Keratinocyte (primary cell): ENCODE data around the gene OR5K2. TPM values are rescaled to one million over a fixed set of nuclear protein-coding genes. Genes with fewer than 3 reads are reported as not detected.

Experiments
- DNase-seq: peaks from one replicate; pipeline ENCODE4 v3.0.0-alpha.2; 2011; ENCODE audit warnings: low read depth, missing footprints, low spot score
- FAIRE-seq: peaks from 2 replicates; lab custom pipeline; 2011; peaks lifted over from hg19 to GRCh38; lab: Jason Lieb, UNC
- H2AFZ ChIP-seq: 2 replicates; pipeline ENCODE4 v1.6.0; 2012; ENCODE audit warnings: low read length, control low read depth, inconsistent platforms; ENCODE audit not compliant: control insufficient read depth
- H3K27ac ChIP-seq: 2 replicates; pipeline ENCODE4 v1.5.1; 2011; ENCODE audit warnings: low read length; ENCODE audit not compliant: control insufficient read depth, insufficient read depth
- H3K27me3 ChIP-seq: 3 replicates; pipeline ENCODE4 v1.6.0; 2011; ENCODE audit warnings: low read length; ENCODE audit not compliant: control insufficient read depth, insufficient read depth; ENCODE audit errors: extremely low read depth
- H3K36me3 ChIP-seq, 2 experiments: 2 replicates in 1 of 2; 3 replicates in 1 of 2; pipeline ENCODE4 v1.5.1; 2011; ENCODE audit warnings: low read length in 2 of 2, mild to moderate bottlenecking in 1 of 2; ENCODE audit not compliant: control insufficient read depth in 2 of 2, insufficient read depth in 2 of 2; ENCODE audit errors: extremely low read depth in 1 of 2
- H3K4me1 ChIP-seq: 3 replicates; pipeline ENCODE4 v1.5.1; 2011; ENCODE audit warnings: low read length; ENCODE audit not compliant: control insufficient read depth, insufficient read depth; ENCODE audit errors: extremely low read depth
- H3K4me2 ChIP-seq: 3 replicates; pipeline ENCODE4 v1.6.0; 2011; ENCODE audit warnings: low read depth, low read length; ENCODE audit not compliant: control insufficient read depth, insufficient read depth; ENCODE audit errors: extremely low read depth
- H3K4me3 ChIP-seq, 3 experiments: fragments of 200-600 bp in 1 of 3; sonication (generic) in 1 of 3; 2 replicates in 2 of 3; 3 replicates in 1 of 3; pipeline ENCODE4 v1.5.1; 2011 to 2016; ENCODE audit warnings: low read length in 3 of 3, mild to moderate bottlenecking in 3 of 3, control low read depth in 2 of 3, inconsistent platforms in 1 of 3, low read depth in 1 of 3, mixed read lengths in 1 of 3, mixed run types in 1 of 3, moderate library complexity in 1 of 3; ENCODE audit not compliant: control insufficient read depth in 2 of 3, insufficient read depth in 2 of 3; ENCODE audit errors: extremely low read depth in 1 of 3
- H3K79me2 ChIP-seq: 2 replicates; pipeline ENCODE4 v1.6.0; 2012; ENCODE audit warnings: low read length; ENCODE audit not compliant: control insufficient read depth, insufficient read depth
- H3K9ac ChIP-seq: 3 replicates; pipeline ENCODE4 v1.6.0; 2011; ENCODE audit warnings: low read length; ENCODE audit not compliant: control insufficient read depth, insufficient read depth; ENCODE audit errors: extremely low read depth
- H3K9me1 ChIP-seq: 3 replicates; pipeline ENCODE4 v1.6.0; 2011; ENCODE audit warnings: low read length; ENCODE audit not compliant: control insufficient read depth, insufficient read depth; ENCODE audit errors: extremely low read depth
- H3K9me3 ChIP-seq: 2 replicates; pipeline ENCODE4 v1.5.1; 2012; ENCODE audit warnings: low read depth, low read length; ENCODE audit not compliant: control insufficient read depth
- H4K20me1 ChIP-seq: 3 replicates; pipeline ENCODE4 v1.6.0; 2011; ENCODE audit warnings: low read length; ENCODE audit not compliant: control insufficient read depth, insufficient read depth; ENCODE audit errors: extremely low read depth
- EZH2 ChIP-seq: IDR thresholded peaks from one replicate; pipeline ENCODE4 v1.6.1; 2012; ENCODE audit warnings: inconsistent platforms, mild to moderate bottlenecking, low read length, moderate library complexity
- dilution Hi-C: fragments of 300-500 bp; cut with MboI; formaldehyde crosslinking; loops from one replicate; pipeline ENCODE4 v1.7.0; 2020; ENCODE audit warnings: low sequenced_read_pairs; ENCODE audit not compliant: extremely low pct_ligation_motif_present
- polyA plus RNA-seq, 5 experiments: library from polyadenylated mRNA; depleted of rRNA in 3 of 5; stranded (reverse) in 3 of 5; stranded (forward) in 1 of 5; unstranded in 1 of 5; fragments of >200 nt; gene quantifications; 1 replicate in 1 of 5; 2 replicates in 3 of 5; 3 replicates in 1 of 5; pipeline versions ENCODE4 v1.2.1 to v1.2.3, GENCODE V29; 2011 to 2012; ENCODE audit warnings: missing spikeins in 2 of 5, low read depth in 1 of 5, low replicate concordance in 1 of 5
- TF ChIP-seq, protein P1 (sequence below), 3 experiments: IDR thresholded peaks in 1 of 3; conservative IDR thresholded peaks in 1 of 3; optimal IDR thresholded peaks in 1 of 3; 2 replicates in 2 of 3; 3 replicates in 1 of 3; pipeline versions ENCODE3 to v1.5.1; 2011; ENCODE audit warnings: low read length in 3 of 3, mild to moderate bottlenecking in 3 of 3, moderate library complexity in 2 of 3, control low read depth in 1 of 3, inconsistent platforms in 1 of 3; ENCODE audit not compliant: insufficient read depth in 2 of 3; ENCODE audit errors: extremely low read depth in 1 of 3

OR5K2 gene
- polyA plus RNA-seq, 1 donor (not counting 4 experiments of a cell fraction or from before 2014, with no cell fraction given): not detected

- Histone ChIP-seq H3K4me1 (no peaks in the 10 kb centered on the region), H3K4me2 (no peak within 1 kb of the TSS)
- dilution Hi-C loops: no loop called here
These were observed 34.3 kb downstream of the OR5K2 start, which contains the start of gene GPR15 for GRCh38 chr3:98531622-98532274. TSS of gene GPR15 (plus strand) at chr3:98531978. CDS start at chr3:98532034, 56 bp downstream.

GRCh38 chr3:98532275-98532637 is 34.8 kb downstream of the OR5K2 start:
- no peaks in the 10 kb centered on the region for H3K27me3 ChIP-seq
- H3K9me1 ChIP-seq: no peaks in the 10 kb centered on the region
- H3K4me2 ChIP-seq: no peak overlapping the region
- H3K4me1 ChIP-seq: no peaks in the 10 kb centered on the region
- H4K20me1 ChIP-seq: no peaks in the 10 kb centered on the region
- H3K4me3 ChIP-seq: no peak overlapping the region
- dilution Hi-C loops: no loop called here
- FAIRE-seq: no peak
- H3K9me3 ChIP-seq: no peaks in the 10 kb centered on the region
- TF ChIP-seq EZH2: no peak
- TF ChIP-seq, protein P1, sequence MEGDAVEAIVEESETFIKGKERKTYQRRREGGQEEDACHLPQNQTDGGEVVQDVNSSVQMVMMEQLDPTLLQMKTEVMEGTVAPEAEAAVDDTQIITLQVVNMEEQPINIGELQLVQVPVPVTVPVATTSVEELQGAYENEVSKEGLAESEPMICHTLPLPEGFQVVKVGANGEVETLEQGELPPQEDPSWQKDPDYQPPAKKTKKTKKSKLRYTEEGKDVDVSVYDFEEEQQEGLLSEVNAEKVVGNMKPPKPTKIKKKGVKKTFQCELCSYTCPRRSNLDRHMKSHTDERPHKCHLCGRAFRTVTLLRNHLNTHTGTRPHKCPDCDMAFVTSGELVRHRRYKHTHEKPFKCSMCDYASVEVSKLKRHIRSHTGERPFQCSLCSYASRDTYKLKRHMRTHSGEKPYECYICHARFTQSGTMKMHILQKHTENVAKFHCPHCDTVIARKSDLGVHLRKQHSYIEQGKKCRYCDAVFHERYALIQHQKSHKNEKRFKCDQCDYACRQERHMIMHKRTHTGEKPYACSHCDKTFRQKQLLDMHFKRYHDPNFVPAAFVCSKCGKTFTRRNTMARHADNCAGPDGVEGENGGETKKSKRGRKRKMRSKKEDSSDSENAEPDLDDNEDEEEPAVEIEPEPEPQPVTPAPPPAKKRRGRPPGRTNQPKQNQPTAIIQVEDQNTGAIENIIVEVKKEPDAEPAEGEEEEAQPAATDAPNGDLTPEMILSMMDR (optimal IDR thresholded peaks at IDR 0.05 in 1 of 3, IDR thresholded peaks at IDR 0.05 in 1 of 3, conservative IDR thresholded peaks at IDR 0.05 in 1 of 3; ENCODE audit: extremely low read depth in 1 of 3, insufficient read depth in 2 of 3, low read length in 3 of 3): no peak
- H3K9ac ChIP-seq: no peak overlapping the region
- DNase-seq: no peak
- no peak overlapping the region for H2AFZ ChIP-seq
- H3K79me2 ChIP-seq: no peaks in the 10 kb centered on the region
- H3K27ac ChIP-seq: no peak overlapping the region
- H3K36me3 ChIP-seq: no peaks in the 10 kb centered on the region

More at GRCh38 chr3:98531622-98532274, 34.3 kb downstream of the OR5K2 start, which contains the start of gene GPR15:
- H3K27me3 ChIP-seq: no peaks in the 10 kb centered on the region
- no peak for FAIRE-seq
- H3K4me3 ChIP-seq: no peak within 1 kb of the TSS
- DNase-seq: no peak
- no peak within 1 kb of the TSS for H3K9ac ChIP-seq
- no peak within 1 kb of the TSS for H2AFZ ChIP-seq
- no peaks in the 10 kb centered on the region for H3K9me1 ChIP-seq
- H3K79me2 ChIP-seq: no peaks in the 10 kb centered on the region
- TF ChIP-seq, protein P1 (optimal IDR thresholded peaks at IDR 0.05 in 1 of 3, IDR thresholded peaks at IDR 0.05 in 1 of 3, conservative IDR thresholded peaks at IDR 0.05 in 1 of 3; ENCODE audit: extremely low read depth in 1 of 3, insufficient read depth in 2 of 3, low read length in 3 of 3): no peak
- TF ChIP-seq EZH2: no peak
- no peak within 1 kb of the TSS for H3K27ac ChIP-seq
- no peaks in the 10 kb centered on the region for H3K36me3 ChIP-seq
- H4K20me1 ChIP-seq: no peaks in the 10 kb centered on the region
- H3K9me3 ChIP-seq: no peaks in the 10 kb centered on the region
